Measurements from ENCODE around the gene SORCS3.

GRCh38 chr10:105262666-105263065, 621.6 kb downstream of the SORCS3 start:
- TF ChIP-seq, protein P1, sequence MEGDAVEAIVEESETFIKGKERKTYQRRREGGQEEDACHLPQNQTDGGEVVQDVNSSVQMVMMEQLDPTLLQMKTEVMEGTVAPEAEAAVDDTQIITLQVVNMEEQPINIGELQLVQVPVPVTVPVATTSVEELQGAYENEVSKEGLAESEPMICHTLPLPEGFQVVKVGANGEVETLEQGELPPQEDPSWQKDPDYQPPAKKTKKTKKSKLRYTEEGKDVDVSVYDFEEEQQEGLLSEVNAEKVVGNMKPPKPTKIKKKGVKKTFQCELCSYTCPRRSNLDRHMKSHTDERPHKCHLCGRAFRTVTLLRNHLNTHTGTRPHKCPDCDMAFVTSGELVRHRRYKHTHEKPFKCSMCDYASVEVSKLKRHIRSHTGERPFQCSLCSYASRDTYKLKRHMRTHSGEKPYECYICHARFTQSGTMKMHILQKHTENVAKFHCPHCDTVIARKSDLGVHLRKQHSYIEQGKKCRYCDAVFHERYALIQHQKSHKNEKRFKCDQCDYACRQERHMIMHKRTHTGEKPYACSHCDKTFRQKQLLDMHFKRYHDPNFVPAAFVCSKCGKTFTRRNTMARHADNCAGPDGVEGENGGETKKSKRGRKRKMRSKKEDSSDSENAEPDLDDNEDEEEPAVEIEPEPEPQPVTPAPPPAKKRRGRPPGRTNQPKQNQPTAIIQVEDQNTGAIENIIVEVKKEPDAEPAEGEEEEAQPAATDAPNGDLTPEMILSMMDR (IDR thresholded peaks at IDR 0.05; ENCODE audit: low read depth, low read length, missing input control) = no peak
- TF ChIP-seq RAD21 (IDR thresholded peaks at IDR 0.05) = no peak
- no peak for TF ChIP-seq REST (IDR thresholded peaks at IDR 0.05)
- TF ChIP-seq HNF4G (IDR thresholded peaks at IDR 0.05) = no peak
- no peak for TF ChIP-seq TAF1 (conservative IDR thresholded peaks at IDR 0.05)
- TF ChIP-seq, protein P2, sequence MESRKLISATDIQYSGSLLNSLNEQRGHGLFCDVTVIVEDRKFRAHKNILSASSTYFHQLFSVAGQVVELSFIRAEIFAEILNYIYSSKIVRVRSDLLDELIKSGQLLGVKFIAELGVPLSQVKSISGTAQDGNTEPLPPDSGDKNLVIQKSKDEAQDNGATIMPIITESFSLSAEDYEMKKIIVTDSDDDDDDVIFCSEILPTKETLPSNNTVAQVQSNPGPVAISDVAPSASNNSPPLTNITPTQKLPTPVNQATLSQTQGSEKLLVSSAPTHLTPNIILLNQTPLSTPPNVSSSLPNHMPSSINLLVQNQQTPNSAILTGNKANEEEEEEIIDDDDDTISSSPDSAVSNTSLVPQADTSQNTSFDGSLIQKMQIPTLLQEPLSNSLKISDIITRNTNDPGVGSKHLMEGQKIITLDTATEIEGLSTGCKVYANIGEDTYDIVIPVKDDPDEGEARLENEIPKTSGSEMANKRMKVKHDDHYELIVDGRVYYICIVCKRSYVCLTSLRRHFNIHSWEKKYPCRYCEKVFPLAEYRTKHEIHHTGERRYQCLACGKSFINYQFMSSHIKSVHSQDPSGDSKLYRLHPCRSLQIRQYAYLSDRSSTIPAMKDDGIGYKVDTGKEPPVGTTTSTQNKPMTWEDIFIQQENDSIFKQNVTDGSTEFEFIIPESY (IDR thresholded peaks at IDR 0.05) = no peak
- TF ChIP-seq SP1 (IDR thresholded peaks at IDR 0.05) = no peak
- TF ChIP-seq GABPA (IDR thresholded peaks at IDR 0.05 in 1 of 2, conservative IDR thresholded peaks at IDR 0.05 in 1 of 2) = no peak
- TF ChIP-seq, protein P3, sequence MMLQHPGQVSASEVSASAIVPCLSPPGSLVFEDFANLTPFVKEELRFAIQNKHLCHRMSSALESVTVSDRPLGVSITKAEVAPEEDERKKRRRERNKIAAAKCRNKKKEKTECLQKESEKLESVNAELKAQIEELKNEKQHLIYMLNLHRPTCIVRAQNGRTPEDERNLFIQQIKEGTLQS (IDR thresholded peaks at IDR 0.05) = no peak
- TF ChIP-seq MAX (IDR thresholded peaks at IDR 0.05) = no peak
- no peak for TF ChIP-seq YY1 (IDR thresholded peaks at IDR 0.05)
- TF ChIP-seq JUND (IDR thresholded peaks at IDR 0.05) = no peak
- TF ChIP-seq RXRA (IDR thresholded peaks at IDR 0.05) = no peak
- TF ChIP-seq FOXA2 (IDR thresholded peaks at IDR 0.05) = no peak
